Measurements from ENCODE around the gene MYL10.
"Not testable (repeated sequence)": the region's sequence is repeated elsewhere in the genome, so short reads cannot be mapped to it uniquely, and the experiment has no call there.

The MYL10 gene

DNA sequence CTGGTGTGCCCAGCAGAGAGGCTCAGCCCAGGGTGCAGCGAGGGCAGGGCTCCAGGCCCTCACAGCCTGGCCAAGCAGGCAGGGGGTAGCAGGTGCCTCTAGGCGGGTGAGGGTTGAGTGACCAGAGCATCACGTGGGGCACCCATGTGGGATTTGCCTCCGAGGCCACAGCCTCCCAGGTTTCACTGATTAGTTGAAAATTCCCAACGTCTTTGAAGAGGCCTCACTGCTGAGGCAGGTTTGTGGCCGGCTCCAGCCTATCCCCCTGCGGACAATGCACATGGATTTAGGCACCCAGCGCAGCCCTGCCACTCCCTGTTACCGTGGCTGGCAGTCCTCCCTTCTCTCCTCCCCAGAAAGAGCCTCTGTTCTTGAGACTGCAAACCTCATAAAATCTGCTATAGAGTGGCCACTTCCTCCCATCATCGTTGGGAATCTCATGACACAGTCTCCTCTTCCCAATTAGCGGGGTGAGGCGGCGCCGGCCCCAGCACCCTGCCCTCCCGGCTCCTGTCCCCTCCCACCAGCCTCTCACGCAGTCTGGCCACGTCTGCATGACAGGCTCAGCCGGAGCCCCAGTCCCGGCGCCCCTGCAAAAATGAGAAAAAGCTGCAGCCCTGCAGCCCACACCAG is 10.8 kb downstream of the MYL10 start:
- no peak for DNase-seq (ENCODE audit: low spot score)

DNA sequence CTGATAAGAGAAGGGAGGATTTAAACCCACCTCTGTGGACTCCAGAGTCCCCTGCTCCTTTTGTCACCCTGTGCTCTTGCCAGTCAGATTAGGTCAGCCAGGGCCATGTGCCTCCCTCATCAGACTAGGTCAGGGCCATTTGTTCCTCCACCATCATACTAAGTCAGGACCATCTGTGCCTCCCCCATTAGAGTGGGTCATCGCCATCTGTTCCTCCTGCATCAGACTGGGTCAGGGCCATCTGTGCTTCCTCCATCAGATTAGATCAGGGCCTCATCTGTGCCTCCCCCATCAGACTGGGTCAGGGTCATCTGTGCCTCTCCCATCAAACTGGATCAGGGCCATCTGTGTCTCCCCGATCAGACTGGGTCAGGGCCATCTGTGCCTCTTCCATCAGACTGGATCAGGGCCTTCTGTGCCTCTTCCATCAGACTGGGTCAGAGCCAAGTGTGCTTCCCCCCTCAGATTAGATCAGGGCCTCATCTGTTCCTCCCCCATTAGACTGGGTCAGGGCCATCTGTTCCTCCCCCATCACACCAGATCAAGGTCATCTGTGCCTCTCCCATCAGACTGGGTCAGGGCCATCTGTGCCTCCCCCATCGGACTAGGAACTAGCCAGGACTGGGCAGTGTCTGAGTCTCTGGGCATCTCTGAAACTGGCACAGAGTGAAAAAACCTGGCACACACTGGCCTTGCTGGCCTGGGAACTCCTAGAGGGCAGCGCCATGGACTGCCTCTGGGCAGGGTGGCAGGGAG is 11.5 kb downstream of the MYL10 start:
- no peak for DNase-seq (ENCODE audit: low spot score)

DNA sequence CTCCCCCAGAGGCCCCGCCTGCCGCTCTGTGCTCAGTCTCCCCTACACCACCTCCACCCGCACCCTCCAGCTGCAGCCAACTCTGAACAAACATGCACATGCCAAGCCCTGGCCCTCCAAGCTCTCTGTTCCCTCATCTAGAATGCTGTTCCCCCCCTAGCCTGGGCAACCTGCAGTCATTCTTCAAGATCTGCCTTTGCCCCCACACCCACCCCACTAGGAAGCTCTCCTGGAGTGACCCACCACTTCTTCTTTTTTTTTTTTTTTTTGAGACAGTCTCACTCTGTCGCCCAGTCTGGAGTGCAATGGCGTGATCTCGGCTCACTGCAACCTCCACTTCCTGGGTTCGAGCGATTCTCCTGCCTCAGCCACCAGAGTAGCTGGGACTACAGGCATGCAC is 13.7 kb downstream of the MYL10 start:
- no peak for DNase-seq (ENCODE audit: low spot score)

DNA sequence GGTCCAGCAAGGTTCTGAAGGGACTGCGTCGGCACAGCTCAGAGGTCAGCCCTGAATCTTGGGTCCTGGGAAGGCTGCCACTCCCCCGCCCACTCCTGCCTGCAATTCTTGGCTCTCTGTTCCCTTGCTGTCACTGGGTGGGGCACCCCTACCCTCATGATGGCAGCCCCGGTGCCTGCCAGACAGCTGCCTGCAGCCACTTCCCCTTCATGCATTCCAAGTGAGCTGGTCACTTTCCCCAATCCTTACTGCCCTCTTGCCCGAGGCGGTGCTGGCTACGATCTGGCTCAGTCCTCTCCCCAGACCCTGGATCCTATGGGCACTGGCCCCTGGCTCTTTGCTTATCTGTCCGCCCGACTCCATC is 14.2 kb downstream of the MYL10 start:
- DNase-seq (ENCODE audit: low spot score), result no peak

DNA sequence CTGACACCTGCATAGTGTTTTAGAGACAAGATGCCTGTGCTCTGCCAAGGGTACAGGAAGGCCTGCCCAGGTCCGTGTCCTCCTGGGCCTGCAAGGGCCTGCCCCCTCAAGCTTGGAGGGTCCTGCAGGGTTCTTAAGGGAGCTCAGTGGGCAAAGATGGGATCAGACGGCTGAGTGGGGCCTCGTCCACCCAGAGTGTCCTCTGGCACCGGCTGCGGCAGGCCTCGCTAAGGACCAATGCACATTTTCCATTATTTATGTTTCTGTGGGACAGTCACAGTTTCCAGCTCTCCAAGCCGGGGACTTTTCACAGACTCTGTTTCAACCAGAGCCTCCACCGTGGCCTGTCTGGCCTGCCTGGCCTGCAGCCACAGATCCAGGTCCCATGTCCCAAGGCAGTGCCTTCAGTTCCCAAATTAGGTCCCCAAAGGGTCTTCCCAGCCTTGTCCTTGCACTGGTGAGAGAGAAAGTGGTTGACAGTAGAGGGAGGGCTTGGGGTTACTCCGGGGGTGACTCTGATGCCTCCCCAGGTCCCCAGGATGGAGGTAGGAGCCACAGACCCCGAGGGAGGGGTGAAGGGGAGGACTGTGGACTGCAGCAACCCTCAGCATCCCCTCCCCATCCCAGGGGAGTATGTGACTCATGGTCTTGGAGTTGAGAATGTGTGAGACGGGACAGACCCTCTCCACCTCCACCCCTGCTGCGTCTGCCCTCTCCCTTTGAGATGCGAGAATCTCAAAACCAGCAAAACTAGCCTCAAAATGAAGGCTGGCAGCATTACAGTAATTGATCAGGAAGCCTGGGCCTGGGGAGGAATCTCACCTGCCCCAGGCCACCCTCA is 14.8 kb downstream of the MYL10 start:
- DNase-seq (ENCODE audit: low spot score), result no peak

DNA sequence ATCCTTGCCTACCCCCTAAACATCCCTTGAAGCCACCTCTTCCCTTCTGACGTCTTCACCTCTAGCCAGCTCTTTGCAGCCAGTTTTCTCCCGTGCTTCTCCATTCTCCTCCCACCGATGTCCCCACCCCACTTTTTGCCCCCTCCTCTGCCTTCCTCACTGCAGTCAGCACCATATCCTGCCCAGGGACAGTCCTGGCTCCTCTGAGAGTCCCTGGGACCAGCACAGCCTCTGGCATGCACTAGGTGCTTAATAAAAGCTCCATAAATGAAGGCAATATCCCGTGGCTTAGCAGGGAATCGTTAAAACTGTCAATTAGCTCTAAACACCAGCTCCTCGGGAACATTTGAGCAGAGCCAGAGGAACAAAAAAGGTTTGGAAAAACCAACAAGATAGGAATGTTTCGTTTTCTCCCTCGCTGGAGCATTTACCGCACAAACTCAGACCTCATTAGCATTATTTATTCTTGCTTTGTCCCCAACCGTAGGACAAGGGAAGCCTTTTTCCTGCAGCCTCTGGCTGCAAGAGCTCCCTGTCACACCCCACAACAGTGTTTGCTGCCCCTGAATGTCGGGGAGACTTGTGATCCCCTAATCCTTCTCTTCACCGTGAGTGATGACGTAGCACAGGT is 16.1 kb downstream of the MYL10 start:
- DNase-seq (ENCODE audit: low spot score), result no peak

DNA sequence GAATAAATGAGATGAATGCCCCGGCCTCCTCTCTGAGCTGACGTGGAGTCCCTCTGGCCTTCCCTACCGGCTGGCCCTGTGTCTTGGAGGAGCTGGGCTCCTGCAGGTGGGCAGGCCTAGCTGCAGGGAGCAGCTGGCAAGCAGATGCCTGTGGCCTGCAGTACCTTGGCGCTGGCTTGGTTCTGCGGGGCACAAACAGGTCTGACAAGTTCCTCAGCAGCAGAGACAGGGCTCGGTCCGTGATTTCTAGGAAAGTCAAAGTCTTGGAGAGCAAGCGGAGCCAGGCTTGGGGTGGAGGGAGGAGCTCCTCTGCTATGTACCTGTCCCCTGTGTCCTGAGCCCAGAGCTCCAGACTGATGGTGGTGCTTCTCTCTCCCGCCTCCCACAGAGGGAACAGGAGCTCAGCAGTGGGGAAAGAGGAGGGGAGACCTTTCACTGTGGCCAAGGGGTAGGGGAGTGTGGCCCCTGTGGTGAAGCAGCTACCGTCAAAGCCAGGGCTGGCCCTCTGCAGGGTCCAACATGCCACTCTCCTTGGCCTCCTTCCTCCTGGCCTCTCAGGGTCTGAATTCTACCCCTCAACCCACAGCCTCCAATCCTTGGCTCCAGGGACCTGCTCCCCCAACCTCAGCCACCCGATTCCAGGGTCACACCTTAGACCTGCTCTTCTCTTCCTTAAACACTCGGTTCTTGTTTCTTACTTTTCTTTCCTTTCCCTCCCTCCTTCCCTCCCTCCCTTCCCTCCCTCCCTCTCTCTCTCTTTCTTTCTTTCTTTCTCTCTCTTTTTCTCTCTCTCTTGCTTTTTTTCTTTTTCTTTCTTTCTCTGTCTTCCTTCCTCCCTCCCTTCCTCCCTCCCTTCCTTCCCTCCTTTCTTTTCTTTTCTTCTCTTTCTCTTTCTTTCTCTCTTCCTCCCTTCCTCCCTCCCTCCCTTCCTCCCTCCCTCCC is 20.1 kb downstream of the MYL10 start:
- DNase-seq (ENCODE audit: low spot score), result peak; percentile 11

DNA sequence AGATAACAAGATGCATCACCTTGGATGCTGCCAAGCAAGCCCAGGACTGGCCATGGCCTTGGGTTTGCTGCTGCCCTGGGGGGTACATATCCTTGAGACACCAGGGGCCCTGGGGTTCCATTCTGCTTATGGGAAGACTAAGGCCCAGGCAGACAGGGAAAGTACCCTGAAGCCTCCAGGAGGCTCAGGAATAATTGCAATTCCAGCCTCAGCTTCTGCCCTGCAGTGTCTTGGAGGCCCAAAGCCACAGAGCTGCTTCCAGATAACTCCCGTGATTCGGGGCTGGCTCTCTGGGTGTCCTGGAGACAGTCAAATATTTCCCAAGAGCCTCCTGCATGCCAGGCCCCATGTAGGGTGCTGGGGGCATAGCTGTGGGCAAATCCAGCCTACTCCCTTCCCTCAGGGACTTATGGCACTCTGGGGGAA is 22.6 kb downstream of the MYL10 start:
- DNase-seq (ENCODE audit: low spot score), result no peak

DNA sequence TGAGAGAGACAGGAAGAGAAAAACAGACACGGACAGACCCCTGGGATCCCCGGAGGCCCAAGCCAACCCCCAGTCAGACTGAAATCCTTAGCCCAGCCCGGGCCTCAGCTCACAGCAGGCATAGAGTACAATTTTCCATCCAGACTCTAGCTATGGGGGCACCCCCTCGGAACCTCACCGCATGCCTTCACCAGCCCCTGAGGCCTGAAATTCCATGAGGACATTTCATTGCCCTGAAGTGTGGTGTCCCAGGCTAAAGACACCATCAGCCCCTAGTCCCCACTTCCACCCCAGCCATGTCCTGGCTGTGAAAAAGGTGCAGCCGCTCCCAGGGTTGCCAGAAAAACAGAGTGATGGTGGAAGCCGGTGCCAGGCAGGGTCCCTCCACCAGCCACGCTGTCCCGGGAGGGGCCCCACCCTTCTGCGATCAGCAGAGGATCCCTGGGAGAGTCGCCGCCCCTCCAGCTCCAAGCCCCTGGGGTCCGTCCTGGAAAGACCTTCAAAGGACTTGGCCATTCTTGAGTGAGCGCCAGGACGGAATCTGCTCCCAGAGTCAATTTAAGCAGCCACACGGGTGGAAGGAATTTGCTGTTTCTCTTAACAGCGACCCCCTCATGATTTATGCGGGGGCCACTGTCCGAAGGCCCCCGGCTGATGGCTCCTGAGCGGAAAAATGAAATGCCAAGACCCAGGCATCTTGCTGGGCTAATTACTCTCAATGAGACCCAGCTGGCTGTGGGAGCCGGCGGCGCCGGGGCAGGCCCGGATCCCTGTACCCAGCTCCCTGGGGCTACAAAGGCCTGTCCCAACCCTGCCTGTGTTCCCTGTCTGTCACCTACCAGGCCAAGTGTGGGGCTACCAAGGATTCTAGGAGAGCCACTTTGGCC is 23.2 kb downstream of the MYL10 start:
- no peak for DNase-seq (ENCODE audit: low spot score)

DNA sequence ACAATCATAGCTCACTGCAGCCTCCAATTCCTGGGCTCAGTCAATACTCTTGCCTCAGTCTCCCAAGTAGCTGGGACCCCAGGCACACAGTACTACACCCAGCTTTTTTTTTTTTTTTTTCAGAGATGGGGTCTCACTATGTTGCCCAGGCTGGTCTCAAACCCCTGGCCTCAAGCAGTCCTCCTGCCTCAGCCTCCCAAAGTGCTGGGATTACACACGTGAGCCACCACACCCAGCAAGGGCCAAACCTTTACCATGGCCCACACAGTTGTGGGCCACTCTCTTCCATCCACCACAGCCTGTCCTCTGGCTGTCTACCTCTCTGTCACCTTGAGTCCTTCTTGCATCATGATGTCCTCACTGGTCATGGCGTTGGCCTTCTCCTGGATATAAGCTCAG is 24.2 kb downstream of the MYL10 start:
- not testable (repeated sequence) for DNase-seq (ENCODE audit: low spot score)

DNA sequence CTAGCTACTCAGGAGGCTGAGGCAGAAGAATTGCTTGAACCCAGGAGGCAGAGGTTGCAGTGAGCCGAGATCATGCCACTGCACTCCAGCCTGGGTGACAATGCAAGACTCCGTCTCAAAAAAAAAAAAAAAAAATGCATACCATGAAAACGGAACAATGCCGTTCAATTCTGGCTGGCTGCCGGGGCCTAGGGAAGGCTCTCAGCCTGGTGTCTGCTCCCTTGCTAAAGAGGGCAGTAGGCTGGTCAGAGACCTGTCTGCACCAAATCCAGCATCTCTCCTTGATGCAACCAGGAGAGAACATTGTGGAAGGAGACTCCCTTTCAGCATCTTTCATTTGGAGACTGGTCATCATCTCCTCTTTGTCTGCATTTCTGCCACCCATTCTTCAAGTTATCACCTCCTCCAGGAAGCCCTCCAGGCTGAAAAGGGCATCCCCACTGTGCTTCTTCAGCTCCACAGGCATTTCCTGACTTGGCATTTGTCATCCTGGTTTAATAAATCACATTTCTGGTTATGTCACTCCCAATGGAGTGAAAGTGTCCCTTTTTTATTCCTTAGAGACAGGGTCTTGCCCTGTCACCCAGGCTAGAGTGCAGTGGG is 24.7 kb downstream of the MYL10 start:
- DNase-seq (ENCODE audit: low spot score), result no peak

DNA sequence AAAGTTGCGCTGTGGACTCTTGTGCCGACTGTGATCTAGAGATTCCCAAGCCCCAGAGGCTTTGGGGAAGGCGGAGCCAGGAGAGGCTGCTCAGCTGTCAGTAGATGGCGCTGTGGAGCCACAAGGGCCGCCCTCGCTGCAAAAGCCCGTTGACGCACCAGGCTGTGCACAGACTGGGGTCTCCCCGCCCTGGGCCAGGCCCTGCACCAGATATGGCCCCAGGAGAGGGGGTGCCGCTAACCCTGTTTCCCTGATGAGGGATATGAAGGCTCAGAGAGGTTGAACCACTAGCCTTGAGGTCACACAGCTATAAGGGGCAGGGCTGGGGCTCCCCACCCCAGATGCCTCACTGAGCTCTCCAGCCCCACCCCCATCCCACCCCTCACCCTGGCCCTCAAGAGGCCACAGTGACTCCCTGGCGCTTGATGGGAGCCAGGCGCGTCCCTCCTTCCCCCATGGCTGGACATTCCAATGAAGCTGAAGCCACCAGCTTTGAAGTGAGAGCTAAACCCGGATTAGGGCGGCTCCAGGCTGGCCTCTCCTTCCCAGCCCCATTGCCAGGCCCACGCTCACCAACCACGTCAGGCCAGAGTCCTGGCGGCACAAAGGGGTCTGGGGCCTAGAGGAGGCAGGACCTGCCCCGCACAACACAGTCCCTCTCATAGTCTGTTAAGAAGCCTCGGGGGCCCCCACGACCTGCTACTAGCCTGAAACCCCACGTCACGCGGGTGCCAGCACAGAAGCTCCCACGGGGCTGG is 26.4 kb downstream of the MYL10 start:
- DNase-seq (ENCODE audit: low spot score), result peak; percentile 85

DNA sequence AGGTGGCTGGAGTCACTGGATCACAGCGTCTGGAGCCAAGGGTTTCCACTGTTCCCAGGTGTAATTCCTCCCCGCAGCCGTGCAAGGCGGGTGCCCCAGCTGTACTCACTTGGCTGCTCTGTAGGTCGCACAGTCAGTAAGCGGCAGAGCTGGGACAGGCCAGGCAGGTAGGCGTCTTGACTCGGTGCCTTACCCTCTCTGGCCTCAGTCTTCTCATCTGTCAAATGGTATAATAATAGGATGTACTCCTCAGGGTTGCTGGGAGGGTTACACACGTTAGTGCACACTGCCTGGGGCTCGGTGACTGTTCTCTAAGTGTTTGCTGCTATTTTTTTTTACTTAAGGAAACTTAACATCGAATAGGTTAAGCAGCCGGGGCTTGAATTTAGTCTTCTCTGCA is 27.0 kb downstream of the MYL10 start:
- no peak for DNase-seq (ENCODE audit: low spot score)

DNA sequence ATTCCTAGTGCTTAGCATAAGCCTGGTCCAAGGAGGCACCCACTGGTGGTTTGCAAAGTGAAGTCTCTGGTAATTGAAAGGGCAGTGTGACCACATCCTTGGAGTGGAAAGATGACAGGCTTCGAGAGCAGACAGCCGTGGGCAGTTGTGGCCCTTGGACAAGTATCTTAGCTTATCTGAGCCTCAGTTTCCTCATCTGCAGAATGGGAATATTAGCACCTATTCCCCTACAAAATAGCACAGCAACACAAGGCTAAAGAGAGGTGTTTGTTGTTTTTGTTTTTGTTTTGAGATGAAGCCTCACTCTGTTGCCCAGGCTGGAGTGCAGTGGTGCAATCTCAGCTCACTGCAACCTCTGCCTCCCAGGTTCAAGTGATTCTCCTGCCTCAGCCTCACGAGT is 29.3 kb downstream of the MYL10 start:
- DNase-seq (ENCODE audit: low spot score), result no peak

DNA sequence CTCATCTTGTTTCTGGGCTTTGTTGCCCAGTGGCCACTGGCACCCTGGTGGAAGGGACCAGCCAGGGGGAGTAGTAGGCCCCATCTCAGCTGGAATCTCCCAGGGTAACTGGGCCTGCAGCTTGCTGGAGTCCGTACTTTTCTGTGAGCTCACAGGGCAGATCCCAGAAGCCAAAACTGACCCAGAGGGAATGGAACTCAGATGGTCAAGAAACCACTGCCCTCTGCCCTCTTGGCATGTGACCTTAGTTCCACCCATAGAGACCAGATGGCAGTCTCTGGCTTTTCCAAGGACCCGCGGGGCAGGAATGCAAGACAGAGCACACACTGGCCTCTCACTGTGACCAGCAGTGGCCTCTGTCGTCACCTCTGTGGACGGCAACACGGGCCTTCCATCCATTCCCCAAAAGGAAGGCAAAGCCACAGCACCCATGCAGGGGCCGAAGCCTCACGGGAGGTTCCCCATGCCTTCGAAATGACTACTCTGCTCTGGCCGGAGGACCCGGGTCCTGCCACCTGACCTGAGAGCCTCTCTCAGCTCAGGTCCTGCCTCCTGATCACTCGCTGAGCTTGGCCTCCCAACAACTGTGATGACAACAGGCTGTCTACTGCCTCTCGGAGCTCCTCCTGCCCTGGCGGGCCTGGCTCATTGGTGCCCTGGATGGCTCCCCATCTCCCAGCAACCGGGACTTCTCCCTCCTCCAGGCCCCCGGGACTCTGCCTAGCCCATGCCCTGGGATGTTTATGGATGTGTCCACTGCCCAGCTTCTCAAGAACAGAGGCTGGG is 29.9 kb downstream of the MYL10 start:
- DNase-seq (ENCODE audit: low spot score), result no peak

DNA sequence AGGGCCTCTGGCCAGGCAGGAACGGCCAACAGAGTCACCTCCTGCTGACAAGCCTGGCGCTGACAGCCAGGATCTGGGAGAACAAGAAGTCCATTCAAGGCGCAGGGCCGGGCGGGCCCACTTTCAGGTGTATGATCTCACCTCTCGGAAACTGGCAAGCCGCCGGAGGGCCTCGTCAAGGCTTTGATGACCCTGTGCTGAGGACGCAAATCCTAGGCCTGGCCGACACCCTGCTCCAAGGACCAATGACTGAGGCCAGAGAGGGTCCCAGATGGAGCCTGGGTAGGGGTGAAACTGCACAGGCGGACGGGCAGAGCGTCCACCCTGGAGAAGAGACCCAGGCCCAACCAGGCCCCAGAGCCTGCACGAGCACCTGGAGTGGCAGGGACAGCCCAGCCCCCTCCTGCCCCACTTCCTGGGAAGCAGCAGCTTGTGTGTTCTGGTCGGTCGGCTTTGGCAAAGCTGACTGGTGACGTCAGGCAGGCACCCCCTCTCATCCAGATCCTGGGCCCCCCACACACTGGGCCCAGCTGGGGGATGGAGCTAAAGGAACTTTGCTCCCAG is 30.6 kb downstream of the MYL10 start:
- no peak for DNase-seq (ENCODE audit: low spot score)

DNA sequence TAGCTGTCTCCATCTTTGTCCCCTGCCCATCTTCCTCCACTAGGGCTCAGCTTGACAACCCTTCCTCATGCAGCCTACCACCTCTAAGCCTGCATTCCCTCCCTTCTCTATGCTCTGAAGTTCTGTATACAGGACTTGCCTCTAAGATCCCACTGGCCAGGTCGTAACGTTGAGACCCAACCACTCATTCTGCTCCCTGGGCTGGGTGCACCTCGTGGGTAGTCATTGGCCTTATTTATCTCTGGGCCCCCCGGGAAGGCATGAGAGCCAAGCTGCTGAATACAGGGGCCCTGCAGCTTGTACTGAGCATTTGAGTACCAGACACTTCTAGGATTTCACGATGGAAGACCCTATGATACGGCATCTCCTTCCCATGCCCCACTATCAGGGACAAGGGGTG is 31.2 kb downstream of the MYL10 start:
- no peak for DNase-seq (ENCODE audit: low spot score)

DNA sequence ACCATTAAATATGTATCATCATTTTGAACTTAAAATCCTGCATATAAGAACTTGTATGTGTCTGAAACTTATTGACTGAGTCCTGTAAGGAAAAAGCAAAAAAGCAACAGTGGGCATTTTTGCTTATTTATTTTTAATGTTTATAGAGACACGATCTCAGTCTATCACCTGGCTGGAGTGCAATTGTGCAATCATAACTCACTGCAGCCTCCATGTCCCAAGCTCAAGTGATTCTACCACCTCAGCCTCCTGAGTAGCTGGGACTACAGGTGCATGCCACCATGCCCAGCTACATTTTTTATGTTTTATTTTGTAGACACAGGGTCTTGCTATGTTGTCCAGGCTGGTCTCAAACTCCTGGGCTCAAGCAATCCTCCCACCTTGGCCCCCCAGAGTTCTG is 32.2 kb downstream of the MYL10 start:
- no peak for DNase-seq (ENCODE audit: low spot score)
